Activated B cell treated with CpG ODN at 0.5 μM for 24 hours (primary cell): ENCODE data around the gene PCDH9. TPM values are rescaled to one million over a fixed set of nuclear protein-coding genes. Genes with fewer than 3 reads are reported as not detected.

ENCODE experiments used
- ATAC-seq: fragments of 200-7000 bp; cut with Tn5 transposase; one replicate; pipeline ENCODE4 v1.10.0; 2021; ENCODE audit warnings: low read depth, mild to moderate bottlenecking, moderate library complexity
- CTCF ChIA-PET: fragments of 350-600 bp; sonication (Branson Sonifier 250); formaldehyde crosslinking; loops from one replicate; lab custom pipeline; 2021; ENCODE audit warnings: antibody characterized with exemption; lab: Charles Lee
- POLR2A ChIA-PET: fragments of 350-600 bp; sonication (Branson Sonifier 250); formaldehyde crosslinking; loops from one replicate; lab custom pipeline; 2021; ENCODE audit warnings: antibody characterized with exemption; lab: Charles Lee
- DNase-seq: peaks from one replicate; pipeline ENCODE4 v3.0.0; 2022
- H3K27ac Mint-ChIP-seq: one replicate; pipeline ENCODE4 v1.8.0; 2020; ENCODE audit warnings: mixed read lengths
- H3K27me3 Mint-ChIP-seq: one replicate; pipeline ENCODE4 v1.8.0; 2021; ENCODE audit warnings: mixed read lengths
- H3K36me3 Mint-ChIP-seq: one replicate; pipeline ENCODE4 v1.8.0; 2021; ENCODE audit warnings: low read depth, mixed read lengths
- H3K4me1 Mint-ChIP-seq: one replicate; pipeline ENCODE4 v1.8.0; 2021; ENCODE audit warnings: mixed read lengths
- H3K4me3 Mint-ChIP-seq: one replicate; pipeline ENCODE4 v1.8.0; 2020; ENCODE audit warnings: mild to moderate bottlenecking, mixed read lengths
- H3K9me3 Mint-ChIP-seq: one replicate; pipeline ENCODE4 v1.8.0; 2020; ENCODE audit warnings: mixed read lengths
- CTCF ChIP-seq: fragments of 200-600 bp; IDR thresholded peaks from one replicate; pipeline ENCODE4 v1.8.0; 2022; ENCODE audit warnings: antibody characterized with exemption, mild to moderate bottlenecking
- intact Hi-C: fragments of 100-400 bp; cut with micrococcal nuclease; formaldehyde crosslinking; loops from one replicate; pipeline ENCODE4 v1.15.1; 2024
- total RNA-seq: library from RNA; stranded (reverse); gene quantifications from 2 replicates; pipeline ENCODE4 v1.2.3, GENCODE V29; 2022

The PCDH9 gene
- total RNA-seq, 1 donor from 2014 or later, result 6.4 TPM

DNA sequence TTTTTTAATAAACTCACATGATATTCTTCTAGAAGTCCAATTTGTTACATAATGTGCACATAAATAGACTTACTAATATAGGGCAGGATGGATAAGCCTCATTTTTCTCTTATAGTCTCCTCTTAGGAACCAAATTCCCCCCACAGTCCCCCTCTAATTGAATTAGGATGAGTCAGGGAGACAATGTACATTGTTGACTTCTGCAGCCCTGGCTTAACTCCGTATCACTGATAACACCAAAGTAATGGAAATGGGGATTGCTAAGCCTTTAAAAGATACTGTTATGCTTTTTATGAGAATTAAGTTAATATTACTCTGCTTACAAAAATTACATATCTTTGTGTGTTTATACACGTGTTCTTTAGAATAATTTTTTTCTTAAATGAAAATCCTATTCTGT, 5.1 kb upstream of the PCDH9 start:
- Mint-ChIP-seq H3K4me3 (no peak overlapping the region), H3K9me3 (no peaks in the 10 kb centered on the region), H3K27ac (no peak overlapping the region), H3K27me3 (peaks cover 6% of the 10 kb centered on the region), H3K4me1 (peaks cover 11% of the 10 kb centered on the region), H3K36me3 (peaks cover 3% of the 10 kb centered on the region)
- DNase-seq, result no peak
- no peak for TF ChIP-seq CTCF
- ATAC-seq, result no peak
- POLR2A ChIA-PET, result no interaction called here
- intact Hi-C loops, result loop anchor here (5.0 kb wide), 4 partner anchors 548 to 1308 kb away; no protein-coding TSS in a partner anchor
- CTCF ChIA-PET, result no interaction called here

DNA sequence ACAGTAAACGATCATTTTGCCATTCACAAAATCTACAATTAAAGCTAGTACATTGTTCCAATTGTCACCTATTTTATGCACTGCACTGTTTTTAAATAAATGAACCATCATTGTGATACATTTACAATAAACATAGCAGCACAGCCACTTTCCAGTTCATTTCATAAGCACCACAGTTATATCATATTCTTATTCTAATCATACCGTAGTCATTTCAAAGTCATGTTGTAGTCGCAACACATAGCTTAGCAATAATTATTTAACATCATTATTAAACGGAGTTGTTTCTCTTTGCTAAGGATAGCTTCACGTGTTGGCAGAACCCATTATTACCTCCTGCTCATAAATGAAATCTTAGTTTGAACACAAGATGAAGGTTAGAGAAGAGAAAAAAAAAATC, 2.2 kb upstream of the PCDH9 start:
- H3K36me3 Mint-ChIP-seq, result peaks cover 7% of the 10 kb centered on the region
- no peak overlapping the region for H3K27ac Mint-ChIP-seq
- no peak for ATAC-seq
- TF ChIP-seq CTCF, result no peak
- peaks cover 11% of the 10 kb centered on the region for H3K4me1 Mint-ChIP-seq
- intact Hi-C loops, result loop anchor here (5.0 kb wide), 1 partner anchor 155 kb away; no protein-coding TSS in a partner anchor
- H3K27me3 Mint-ChIP-seq, result peaks cover 6% of the 10 kb centered on the region
- no peak overlapping the region for H3K4me3 Mint-ChIP-seq
- ChIA-PET POLR2A (interaction anchor here (0.6 kb wide), 1 partner anchor 739 kb away, joined by 3 read pairs; no protein-coding TSS in a partner anchor), CTCF (interaction anchor here (1.3 kb wide), 2 partner anchors 8 to 10 kb away, joined by 3 to 4 read pairs; no protein-coding TSS in a partner anchor)
- no peak for DNase-seq
- H3K9me3 Mint-ChIP-seq, result no peaks in the 10 kb centered on the region

- H3K36me3 Mint-ChIP-seq, result peaks cover 9% of the 10 kb centered on the region
- CTCF ChIA-PET, result interaction anchor here (1.3 kb wide), 1 partner anchor 9 kb away, joined by 3 read pairs; no protein-coding TSS in a partner anchor
- H3K9me3 Mint-ChIP-seq, result no peaks in the 10 kb centered on the region
- H3K4me1 Mint-ChIP-seq, result peaks cover 18% of the 10 kb centered on the region
- ATAC-seq (no peak), DNase-seq (no peak)
- H3K27me3 Mint-ChIP-seq, result peaks cover 6% of the 10 kb centered on the region
- no peak overlapping the region for H3K4me3 Mint-ChIP-seq
- intact Hi-C loops, result loop anchor here (2.0 to 5.0 kb wide), 2 partner anchors 154 to 237 kb away; no protein-coding TSS in a partner anchor
- TF ChIP-seq CTCF, result no peak
- peak overlapping the region; percentile 78 for H3K27ac Mint-ChIP-seq
- POLR2A ChIA-PET, result interaction anchor here (0.6 to 1.1 kb wide), 4 partner anchors 236 to 738 kb away, joined by 3 to 4 read pairs (median 4); no protein-coding TSS in a partner anchor
Observed at GRCh38 chr13:67231289-67232000, 1.3 kb upstream of the PCDH9 start.

GRCh38 chr13:67230404-67231288, 510 bp upstream of the PCDH9 start:
- intact Hi-C loops, result loop anchor here (1.0 to 5.0 kb wide), 4 partner anchors 9 to 570 kb away; no protein-coding TSS in a partner anchor
- no peak for TF ChIP-seq CTCF
- CTCF ChIA-PET, result interaction anchor here (1.3 kb wide), 1 partner anchor 8 kb away, joined by 3 read pairs; no protein-coding TSS in a partner anchor
- peaks cover 19% of the 10 kb centered on the region for H3K4me1 Mint-ChIP-seq
- POLR2A ChIA-PET, result interaction anchor here (1.0 to 1.1 kb wide), 2 partner anchors 235 to 586 kb away, joined by 4 read pairs; no protein-coding TSS in a partner anchor
- ATAC-seq (peak; percentile 94), DNase-seq (peak; percentile 84)
- H3K27me3 Mint-ChIP-seq, result peaks cover 6% of the 10 kb centered on the region
- H3K9me3 Mint-ChIP-seq, result no peaks in the 10 kb centered on the region
- H3K36me3 Mint-ChIP-seq, result peaks cover 9% of the 10 kb centered on the region
- H3K27ac Mint-ChIP-seq, result peak overlapping the region; percentile 78
- H3K4me3 Mint-ChIP-seq, result no peak overlapping the region
